ENCODE results near the gene PRKCH. TPM values are rescaled to one million over a fixed set of nuclear protein-coding genes. Genes with fewer than 3 reads are reported as not detected.

The PRKCH gene
- total and polyA plus RNA-seq, 10 of the 15 experiments (the other 5 are each of a cell fraction or from before 2014, with no cell fraction given): 10.7 to 140 (median 33.2) TPM

- no peak for TF ChIP-seq ATF3 (IDR thresholded peaks at IDR 0.05; ENCODE audit: borderline replicate concordance, extremely low read depth, low read depth, low read length)
Observed at GRCh38 chr14:61475316-61475715, 153.9 kb downstream of the PRKCH start (continued).

- DNase-seq (ENCODE audit: low read depth, low spot score) (no peak), ATAC-seq (peak; percentile 14), FAIRE-seq (no peak)
- ChIA-PET POLR2A (interaction anchor here (0.6 to 1.4 kb wide), 4 partner anchors 87 to 323 kb away, joined by 3 to 5 read pairs (median 3); no protein-coding TSS in a partner anchor), RAD21 (ENCODE audit: unreplicated experiment) (interaction anchor here (0.5 to 6.1 kb wide), 24 partner anchors 11 to 365 kb away, joined by 3 to 57 read pairs (median 3); partner anchors contain the start of gene HIF1A), SMC1A (ENCODE audit: uncharacterized antibody, unreplicated experiment) (interaction anchor here (0.7 to 5.6 kb wide), 43 partner anchors 10 to 651 kb away, joined by 3 to 56 read pairs (median 4); partner anchors contain the start of gene SNAPC1), CTCF (interaction anchor here (0.5 to 6.1 kb wide), 49 partner anchors 9 to 674 kb away, joined by 3 to 72 read pairs (median 5); partner anchors contain the start of gene SNAPC1)
- BruUV-seq (replicated peaks): no TSS peak
- Histone ChIP-seq H3K9ac (ENCODE audit: control insufficient read depth, insufficient read depth, low read length) (peak overlapping the region; percentile 55), H3K4me2 (ENCODE audit: control insufficient read depth, insufficient read depth) (peak overlapping the region; percentile 93), H3K27ac (ENCODE audit: control insufficient read depth, insufficient read depth) (peak overlapping the region; percentile 85), H3K9me3 (replicated peaks; ENCODE audit: control insufficient read depth, insufficient read depth, low read length) (no peaks in the 10 kb centered on the region), H3K4me3 (no peak overlapping the region), H3K79me2 (ENCODE audit: control insufficient read depth, insufficient read depth, low read length) (peaks cover 22% of the 10 kb centered on the region), H3K36me3 (ENCODE audit: control insufficient read depth in 2 of 2, insufficient read depth in 2 of 2, low read length in 1 of 2) (peaks cover 3 to 6% of the 10 kb centered on the region in 2 experiments; a peak in 3 of 4 replicates), H3K27me3 (replicated peaks in 1 of 2; ENCODE audit: control insufficient read depth in 2 of 2, insufficient read depth in 2 of 2, low read length in 1 of 2) (no peaks in the 10 kb centered on the region), H3K4me1 (ENCODE audit: control insufficient read depth, insufficient read depth, low read length) (peaks cover 60% of the 10 kb centered on the region), H4K20me1 (ENCODE audit: control insufficient read depth, insufficient read depth) (no peaks in the 10 kb centered on the region), H2AFZ (ENCODE audit: control insufficient read depth, low read depth, low read length) (no peak overlapping the region)
- TF ChIP-seq YY1 (IDR thresholded peaks at IDR 0.05; ENCODE audit: low read depth, low read length) (no peak), EP300 (IDR thresholded peaks at IDR 0.05; ENCODE audit: borderline replicate concordance in 1 of 2, control insufficient read depth in 1 of 2, low read depth in 2 of 2, low read length in 2 of 2) (no peak), SMARCA5 (IDR thresholded peaks at IDR 0.05) (no peak), ZZZ3 (IDR thresholded peaks at IDR 0.05; ENCODE audit: control insufficient read depth, insufficient read length, low read depth) (no peak), NR2C1 (IDR thresholded peaks at IDR 0.05) (no peak), PAX8 (IDR thresholded peaks at IDR 0.05) (no peak), POLR2AphosphoS2 (IDR thresholded peaks at IDR 0.05; ENCODE audit: low read depth, low read length) (no peak), RBBP5 (conservative IDR thresholded peaks at IDR 0.05) (no peak), NFYA (IDR thresholded peaks at IDR 0.05; ENCODE audit: borderline replicate concordance, low read depth, low read length) (no peak), BMI1 (IDR thresholded peaks at IDR 0.05; ENCODE audit: borderline replicate concordance) (no peak), DPF2 (IDR thresholded peaks at IDR 0.05) (no peak), CEBPB (IDR thresholded peaks at IDR 0.05; ENCODE audit: borderline replicate concordance in 1 of 2, low read depth in 2 of 2, low read length in 2 of 2) (no peak), CUX1 (IDR thresholded peaks at IDR 0.05; ENCODE audit: insufficient replicate concordance, low read depth, low read length) (no peak), IRF5 (IDR thresholded peaks at IDR 0.05; ENCODE audit: borderline replicate concordance) (no peak)
- in situ Hi-C loops (cut with MboI): no loop called here
- intact Hi-C loops (cut with micrococcal nuclease; ENCODE audit: unreplicated experiment): loop anchor here (5.0 kb wide), 2 partner anchors 256 to 361 kb away; no protein-coding TSS in a partner anchor
- 4% methylated on average over 2 of the region's 2 CpGs for WGBS (ENCODE audit: insufficient coverage, insufficient replicate concordance, low lambda C conversion rate, missing lambda C conversion rate)
Observed at GRCh38 chr14:61476105-61476753, 154.8 kb downstream of the PRKCH start.

All from GM12878 (cell line).